Vagina (tissue), 2 donors: Measurements from ENCODE around the gene DNAH9.

Experiments
- CTCF ChIP-seq, 3 experiments: fragments of 450-650 bp in 2 of 3; fragments of 200-600 bp in 1 of 3; sonication (generic) in 1 of 3; IDR thresholded peaks; one replicate each; pipeline ENCODE4 v1.5.1; 2017 to 2019; ENCODE audit warnings: antibody characterized with exemption in 3 of 3, mild to moderate bottlenecking in 2 of 3, moderate library complexity in 2 of 3
- POLR2A ChIP-seq, 2 donors: fragments of 450-650 bp; IDR thresholded peaks; one replicate each; pipeline ENCODE4 v1.6.1; 2017; ENCODE audit warnings: antibody characterized with exemption in 2 of 2, mild to moderate bottlenecking in 2 of 2, moderate library complexity in 2 of 2

GRCh38 chr17:11996722-11997146 is 398.5 kb downstream of the DNAH9 start:
- no peak for TF ChIP-seq CTCF (IDR thresholded peaks at IDR 0.05)
- TF ChIP-seq POLR2A (IDR thresholded peaks at IDR 0.05) = no peak
